HCT116 (cell line): ENCODE data around the gene CD302. TPM values are rescaled to one million over a fixed set of nuclear protein-coding genes. Genes with fewer than 3 reads are reported as not detected.

Experiments
- ATAC-seq: fragments of 200-7000 bp; cut with Tn5 transposase; 2 replicates; pipeline ENCODE4 v1.9.1; 2020; ENCODE audit warnings: mild to moderate bottlenecking, moderate library complexity
- BruUV-seq: library from RNA; stranded (reverse); fragments of 400-500 nt; replicated peaks from 2 replicates; lab custom pipeline; 2021; lab: Mats Ljungman, UMichigan
- CTCF ChIA-PET: fragments of 300-600 bp; sonication (Branson Sonifier 250); formaldehyde crosslinking; loops from one replicate; lab custom pipeline; 2021; ENCODE audit warnings: antibody characterized with exemption; lab: Charles Lee
- POLR2A ChIA-PET: fragments of 300-600, 350-600 bp; sonication (Branson Sonifier 250); formaldehyde crosslinking; loops from one replicate; lab custom pipeline; 2021; ENCODE audit warnings: antibody characterized with exemption; lab: Charles Lee
- RAD21 ChIA-PET, 2 experiments: fragments of 300-600 bp; sonication (Branson Sonifier 250); formaldehyde crosslinking; loops; one replicate each; lab custom pipeline; 2023; ENCODE audit warnings: low total read pairs in 2 of 2; ENCODE audit not compliant: uncharacterized antibody in 2 of 2, unreplicated experiment in 2 of 2, low non-redundant PET in 1 of 2; lab: Charles Lee
- DNase-seq: peaks from one replicate; pipeline ENCODE4 v3.0.0-alpha.2; 2010; ENCODE audit warnings: low read depth, low spot score
- H2AFZ ChIP-seq: fragments of 200-600 bp; shearing (Covaris generic), sonication (generic); 2 replicates; pipeline ENCODE4 v1.6.1; 2017; ENCODE audit warnings: low read depth, mixed run types, mixed read lengths, antibody characterized with exemption, low read length; ENCODE audit not compliant: poor library complexity, severe bottlenecking
- H3K27ac ChIP-seq: 2 replicates; pipeline ENCODE4 v1.5.1; 2012; ENCODE audit warnings: low read depth, low read length
- H3K27me3 ChIP-seq: fragments of 200-600 bp; sonication (generic); 2 replicates; pipeline ENCODE4 v1.6.1; 2016; ENCODE audit warnings: mixed run types, low read length, mixed read lengths; ENCODE audit not compliant: insufficient read depth
- H3K36me3 ChIP-seq, 2 experiments: fragments of 200-500 bp in 1 of 2; fragments of 200-600 bp in 1 of 2; sonication (Bioruptor generic) in 1 of 2; sonication (generic) in 1 of 2; 2 replicates each; pipeline versions ENCODE4 v1.5.1 to v1.6.1; 2014 to 2016; ENCODE audit warnings: low read length in 2 of 2, inconsistent platforms in 1 of 2, mixed read lengths in 1 of 2, mixed run types in 1 of 2; ENCODE audit not compliant: insufficient read depth in 2 of 2, control insufficient read depth in 1 of 2
- H3K4me1 ChIP-seq, 2 experiments: fragments of 200-600 bp in 1 of 2; sonication (generic) in 1 of 2; 2 replicates each; pipeline versions ENCODE4 v1.5.1 to v1.6.1; 2012 to 2017; ENCODE audit warnings: low read length in 2 of 2, inconsistent platforms in 1 of 2, mild to moderate bottlenecking in 1 of 2, mixed read lengths in 1 of 2, mixed run types in 1 of 2, moderate library complexity in 1 of 2; ENCODE audit not compliant: insufficient read depth in 2 of 2, control insufficient read depth in 1 of 2
- H3K4me2 ChIP-seq: fragments of 200-600 bp; sonication (generic); 2 replicates; pipeline ENCODE4 v1.6.1; 2017; ENCODE audit warnings: mixed run types, low read length, mixed read lengths
- H3K4me3 ChIP-seq, 2 experiments: fragments of 200-600 bp in 1 of 2; sonication (generic) in 1 of 2; replicated peaks in 1 of 2; 2 replicates each; pipeline ENCODE4 v1.5.1; 2011 to 2016; ENCODE audit warnings: low read length in 2 of 2, control low read depth in 1 of 2, low read depth in 1 of 2, mild to moderate bottlenecking in 1 of 2, mixed read lengths in 1 of 2, mixed run types in 1 of 2
- H3K79me2 ChIP-seq: fragments of 200-600 bp; sonication (generic); 2 replicates; pipeline ENCODE4 v1.6.1; 2017; ENCODE audit warnings: mild to moderate bottlenecking, mixed run types, low read length, moderate library complexity, mixed read lengths; ENCODE audit not compliant: insufficient read depth
- H3K9ac ChIP-seq: fragments of 200-600 bp; sonication (generic); 2 replicates; pipeline ENCODE4 v1.6.1; 2016; ENCODE audit warnings: low read length, mixed read lengths
- H3K9me2 ChIP-seq: fragments of 200-600 bp; sonication (generic), shearing (Covaris generic); 2 replicates; pipeline ENCODE4 v1.6.1; 2017; ENCODE audit warnings: mixed run types, mild to moderate bottlenecking, moderate library complexity; ENCODE audit not compliant: insufficient read depth
- H3K9me3 ChIP-seq, 2 experiments: fragments of 200-500 bp in 1 of 2; fragments of 200-600 bp in 1 of 2; sonication (Bioruptor generic) in 1 of 2; sonication (generic) in 1 of 2; 2 replicates each; pipeline ENCODE4 v1.6.1; 2014 to 2017; ENCODE audit warnings: low read length in 2 of 2, mixed read lengths in 2 of 2, inconsistent platforms in 1 of 2, low read depth in 1 of 2, mild to moderate bottlenecking in 1 of 2, mixed run types in 1 of 2, moderate library complexity in 1 of 2; ENCODE audit not compliant: control insufficient read depth in 1 of 2, insufficient read depth in 1 of 2
- H4K20me1 ChIP-seq: fragments of 200-600 bp; sonication (generic), shearing (Covaris generic); 2 replicates; pipeline ENCODE4 v1.6.1; 2017; ENCODE audit warnings: mixed run types, mild to moderate bottlenecking, moderate library complexity; ENCODE audit not compliant: insufficient read depth
- CBX3 ChIP-seq: IDR thresholded peaks from 2 replicates; pipeline ENCODE4 v1.6.1; 2012; ENCODE audit warnings: low read depth
- POLR2AphosphoS5 ChIP-seq: IDR thresholded peaks from 2 replicates; pipeline ENCODE4 v1.6.1; 2011; ENCODE audit warnings: mild to moderate bottlenecking, low read depth, low read length, moderate library complexity
- REST ChIP-seq: IDR thresholded peaks from 2 replicates; pipeline ENCODE4 v1.6.1; 2012; ENCODE audit warnings: low read depth
- SIN3A ChIP-seq: IDR thresholded peaks from 2 replicates; pipeline ENCODE4 v1.6.1; 2012; ENCODE audit warnings: low read depth
- SP1 ChIP-seq: IDR thresholded peaks from 2 replicates; pipeline ENCODE4 v1.6.1; 2012; ENCODE audit warnings: low read depth
- YY1 ChIP-seq: IDR thresholded peaks from 2 replicates; pipeline ENCODE4 v1.6.1; 2011; ENCODE audit warnings: low read length, low read depth, moderate library complexity, mild to moderate bottlenecking; ENCODE audit not compliant: insufficient replicate concordance; ENCODE audit errors: extremely low read depth
- ZFX ChIP-seq: fragments of 450-650 bp; IDR thresholded peaks from 2 replicates; pipeline ENCODE4 v1.6.1; 2017
- intact Hi-C: fragments of 100-400 bp; cut with micrococcal nuclease; formaldehyde crosslinking; loops from 2 replicates; pipeline ENCODE4 v1.10.0; 2022
- total RNA-seq: library from RNA; stranded (reverse); gene quantifications from one replicate; pipeline ENCODE4 v1.2.1, GENCODE V29; 2021; ENCODE audit not compliant: unreplicated experiment
- TF ChIP-seq, protein P1 (sequence below): IDR thresholded peaks from 2 replicates; pipeline ENCODE4 v1.6.1; 2011; ENCODE audit warnings: mild to moderate bottlenecking, low read length, moderate library complexity; ENCODE audit not compliant: insufficient replicate concordance; ENCODE audit errors: extremely low read depth

CD302 gene
- total RNA-seq, 1 experiment from 2014 or later: 0.15 TPM

GRCh38 chr2:159792036-159792435 is 6.0 kb downstream of the CD302 start:
- no peak; the same call in 1 of the 2 replicates for ATAC-seq
- H3K9me2 ChIP-seq: no peaks in the 10 kb centered on the region
- no peak overlapping the region for H3K4me2 ChIP-seq
- ChIA-PET POLR2A (no interaction called here), CTCF (no interaction called here), RAD21 (no interaction called here)
- no peak overlapping the region for H3K4me3 ChIP-seq
- no peak for DNase-seq
- no peaks in the 10 kb centered on the region for H3K9me3 ChIP-seq
- no peaks in the 10 kb centered on the region for H3K27me3 ChIP-seq
- no peaks in the 10 kb centered on the region for H3K4me1 ChIP-seq
- TF ChIP-seq ZFX (no peak), POLR2AphosphoS5 (no peak), CBX3 (no peak), YY1 (no peak), SIN3A (no peak), REST (no peak), SP1 (no peak)
- TF ChIP-seq, protein P1, sequence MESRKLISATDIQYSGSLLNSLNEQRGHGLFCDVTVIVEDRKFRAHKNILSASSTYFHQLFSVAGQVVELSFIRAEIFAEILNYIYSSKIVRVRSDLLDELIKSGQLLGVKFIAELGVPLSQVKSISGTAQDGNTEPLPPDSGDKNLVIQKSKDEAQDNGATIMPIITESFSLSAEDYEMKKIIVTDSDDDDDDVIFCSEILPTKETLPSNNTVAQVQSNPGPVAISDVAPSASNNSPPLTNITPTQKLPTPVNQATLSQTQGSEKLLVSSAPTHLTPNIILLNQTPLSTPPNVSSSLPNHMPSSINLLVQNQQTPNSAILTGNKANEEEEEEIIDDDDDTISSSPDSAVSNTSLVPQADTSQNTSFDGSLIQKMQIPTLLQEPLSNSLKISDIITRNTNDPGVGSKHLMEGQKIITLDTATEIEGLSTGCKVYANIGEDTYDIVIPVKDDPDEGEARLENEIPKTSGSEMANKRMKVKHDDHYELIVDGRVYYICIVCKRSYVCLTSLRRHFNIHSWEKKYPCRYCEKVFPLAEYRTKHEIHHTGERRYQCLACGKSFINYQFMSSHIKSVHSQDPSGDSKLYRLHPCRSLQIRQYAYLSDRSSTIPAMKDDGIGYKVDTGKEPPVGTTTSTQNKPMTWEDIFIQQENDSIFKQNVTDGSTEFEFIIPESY: no peak
- no peaks in the 10 kb centered on the region for H4K20me1 ChIP-seq
- H3K79me2 ChIP-seq: no peaks in the 10 kb centered on the region
- intact Hi-C loops: no loop called here
- H3K36me3 ChIP-seq: no peaks in the 10 kb centered on the region
- no peak overlapping the region for H3K27ac ChIP-seq
- H2AFZ ChIP-seq: no peak overlapping the region
- BruUV-seq: no TSS peak
- no peak overlapping the region for H3K9ac ChIP-seq
